Vagina (tissue), 2 donors: ENCODE data around the gene OTOF. TPM values are rescaled to one million over a fixed set of nuclear protein-coding genes. Genes with fewer than 3 reads are reported as not detected.

Source experiments
- DNase-seq, 2 donors: peaks; one replicate each; pipeline ENCODE4 v3.0.0-alpha.2; 2017; ENCODE audit errors: extremely low spot score in 2 of 2
- H3K27ac ChIP-seq: fragments of 200-600 bp; sonication (generic); one replicate; pipeline ENCODE4 v1.5.1; 2019
- H3K27me3 ChIP-seq: fragments of 200-600 bp; sonication (generic); one replicate; pipeline ENCODE4 v1.5.1; 2019
- H3K36me3 ChIP-seq, 2 donors: fragments of 200-600 bp; sonication (generic); one replicate each; pipeline ENCODE4 v1.5.1; 2017 to 2019
- H3K4me1 ChIP-seq: fragments of 200-600 bp; sonication (generic); one replicate; pipeline ENCODE4 v1.5.1; 2019
- H3K4me3 ChIP-seq, 2 donors: fragments of 200-600 bp; sonication (generic); 1 replicate in 1 of 2; 2 replicates in 1 of 2; pipeline ENCODE4 v1.5.1; 2016 to 2019
- H3K9me3 ChIP-seq: fragments of 200-600 bp; sonication (generic); one replicate; pipeline ENCODE4 v1.5.1; 2019
- POLR2A ChIP-seq, 2 donors: fragments of 450-650 bp; IDR thresholded peaks; one replicate each; pipeline ENCODE4 v1.6.1; 2017; ENCODE audit warnings: antibody characterized with exemption in 2 of 2, mild to moderate bottlenecking in 2 of 2, moderate library complexity in 2 of 2
- POLR2AphosphoS5 ChIP-seq, 2 donors: sonication (generic); formaldehyde crosslinking; IDR thresholded peaks; one replicate each; pipeline ENCODE4 v1.9.0; 2017; ENCODE audit warnings: antibody characterized with exemption in 2 of 2, mild to moderate bottlenecking in 2 of 2, low read depth in 1 of 2; ENCODE audit not compliant: insufficient read depth in 1 of 2
- intact Hi-C: fragments of 100-400 bp; cut with DNase I; formaldehyde crosslinking; loops from one replicate; pipeline ENCODE4 v1.15.1; 2023
- total RNA-seq: library from RNA; depleted of rRNA; stranded (reverse); fragments of >200 nt; gene quantifications from one replicate; pipeline ENCODE4 v1.2.3, GENCODE V29; 2016
- TF ChIP-seq, protein P1 (sequence below), 3 experiments: fragments of 450-650 bp in 2 of 3; fragments of 200-600 bp in 1 of 3; sonication (generic) in 1 of 3; IDR thresholded peaks; one replicate each; pipeline ENCODE4 v1.5.1; 2017 to 2019; ENCODE audit warnings: antibody characterized with exemption in 3 of 3, mild to moderate bottlenecking in 2 of 3, moderate library complexity in 2 of 3

OTOF gene
- total RNA-seq, 1 donor from 2014 or later = 0.49 TPM

DNA sequence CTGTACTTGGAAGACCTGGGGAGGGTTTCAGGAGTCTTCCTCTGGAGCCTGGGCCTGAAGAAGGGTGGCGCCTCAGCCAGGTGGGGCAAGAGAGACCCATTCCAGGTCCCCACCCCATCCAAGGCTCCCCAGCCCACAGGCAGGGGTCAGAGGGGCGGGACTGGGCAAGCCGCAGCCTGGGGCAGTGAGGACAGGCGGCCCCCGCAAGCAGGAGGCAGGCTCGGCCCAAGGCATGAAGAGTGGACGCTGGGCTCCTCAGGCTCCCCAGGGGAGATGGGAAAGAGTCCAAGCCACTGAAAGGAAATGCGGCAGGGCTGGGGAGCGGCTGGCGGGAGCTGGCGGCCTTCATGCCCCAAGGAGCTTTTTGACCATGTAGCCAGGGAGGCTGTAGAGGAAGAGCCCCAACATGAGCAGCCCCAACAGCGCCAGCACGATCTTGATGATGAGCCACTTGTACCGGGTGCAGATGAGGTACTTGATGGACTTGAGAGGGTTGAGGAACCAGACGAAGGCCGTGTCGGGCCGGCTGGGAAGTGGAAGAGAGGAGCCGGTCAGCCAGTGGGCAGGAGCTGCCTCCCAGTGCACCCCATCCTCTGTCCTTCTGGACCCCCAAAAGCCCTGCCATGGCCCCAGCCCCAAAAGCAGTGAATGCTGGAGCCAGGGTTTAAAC, 20.1 kb downstream of the OTOF start:
- Histone ChIP-seq H3K4me1 (no peaks in the 10 kb centered on the region), H3K9me3 (no peaks in the 10 kb centered on the region), H3K27me3 (no peaks in the 10 kb centered on the region), H3K36me3 (no peaks in the 10 kb centered on the region), H3K27ac (no peak overlapping the region), H3K4me3 (no peak overlapping the region)
- intact Hi-C loops = no loop called here
- TF ChIP-seq POLR2A (IDR thresholded peaks at IDR 0.05) = no peak
- no peak for TF ChIP-seq POLR2AphosphoS5 (IDR thresholded peaks at IDR 0.05; ENCODE audit: insufficient read depth in 1 of 2, low read depth in 1 of 2)
- TF ChIP-seq, protein P1, sequence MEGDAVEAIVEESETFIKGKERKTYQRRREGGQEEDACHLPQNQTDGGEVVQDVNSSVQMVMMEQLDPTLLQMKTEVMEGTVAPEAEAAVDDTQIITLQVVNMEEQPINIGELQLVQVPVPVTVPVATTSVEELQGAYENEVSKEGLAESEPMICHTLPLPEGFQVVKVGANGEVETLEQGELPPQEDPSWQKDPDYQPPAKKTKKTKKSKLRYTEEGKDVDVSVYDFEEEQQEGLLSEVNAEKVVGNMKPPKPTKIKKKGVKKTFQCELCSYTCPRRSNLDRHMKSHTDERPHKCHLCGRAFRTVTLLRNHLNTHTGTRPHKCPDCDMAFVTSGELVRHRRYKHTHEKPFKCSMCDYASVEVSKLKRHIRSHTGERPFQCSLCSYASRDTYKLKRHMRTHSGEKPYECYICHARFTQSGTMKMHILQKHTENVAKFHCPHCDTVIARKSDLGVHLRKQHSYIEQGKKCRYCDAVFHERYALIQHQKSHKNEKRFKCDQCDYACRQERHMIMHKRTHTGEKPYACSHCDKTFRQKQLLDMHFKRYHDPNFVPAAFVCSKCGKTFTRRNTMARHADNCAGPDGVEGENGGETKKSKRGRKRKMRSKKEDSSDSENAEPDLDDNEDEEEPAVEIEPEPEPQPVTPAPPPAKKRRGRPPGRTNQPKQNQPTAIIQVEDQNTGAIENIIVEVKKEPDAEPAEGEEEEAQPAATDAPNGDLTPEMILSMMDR (IDR thresholded peaks at IDR 0.05) = no peak
- DNase-seq = no peak

DNA sequence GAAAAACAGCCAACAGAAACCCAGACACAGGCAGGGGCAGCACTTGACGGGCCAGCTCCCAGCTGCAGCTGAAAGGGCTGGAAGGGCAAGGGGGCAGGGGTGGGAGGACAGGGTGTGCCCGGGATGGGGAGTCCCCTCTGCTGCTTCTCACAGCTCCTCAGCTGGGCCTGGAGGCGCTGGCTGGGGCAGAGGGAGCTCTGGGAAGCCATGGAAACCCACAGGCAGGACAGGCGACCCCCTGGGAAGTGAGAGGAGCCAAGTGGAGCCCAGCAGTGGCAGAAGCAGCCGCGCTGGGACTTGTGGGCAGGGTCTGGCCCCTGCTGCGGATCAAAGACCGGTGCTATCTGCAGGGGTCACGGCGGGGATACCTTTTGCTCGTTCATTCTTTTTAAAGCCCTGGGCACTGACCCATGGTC, 20.7 kb downstream of the OTOF start:
- Histone ChIP-seq H3K4me3 (no peak overlapping the region), H3K9me3 (no peaks in the 10 kb centered on the region), H3K4me1 (no peaks in the 10 kb centered on the region), H3K36me3 (no peaks in the 10 kb centered on the region), H3K27ac (no peak overlapping the region), H3K27me3 (no peaks in the 10 kb centered on the region)
- TF ChIP-seq, protein P1 (IDR thresholded peaks at IDR 0.05) = no peak
- TF ChIP-seq POLR2A (IDR thresholded peaks at IDR 0.05) = no peak
- no peak for TF ChIP-seq POLR2AphosphoS5 (IDR thresholded peaks at IDR 0.05; ENCODE audit: insufficient read depth in 1 of 2, low read depth in 1 of 2)
- no peak for DNase-seq
- intact Hi-C loops = no loop called here

DNA sequence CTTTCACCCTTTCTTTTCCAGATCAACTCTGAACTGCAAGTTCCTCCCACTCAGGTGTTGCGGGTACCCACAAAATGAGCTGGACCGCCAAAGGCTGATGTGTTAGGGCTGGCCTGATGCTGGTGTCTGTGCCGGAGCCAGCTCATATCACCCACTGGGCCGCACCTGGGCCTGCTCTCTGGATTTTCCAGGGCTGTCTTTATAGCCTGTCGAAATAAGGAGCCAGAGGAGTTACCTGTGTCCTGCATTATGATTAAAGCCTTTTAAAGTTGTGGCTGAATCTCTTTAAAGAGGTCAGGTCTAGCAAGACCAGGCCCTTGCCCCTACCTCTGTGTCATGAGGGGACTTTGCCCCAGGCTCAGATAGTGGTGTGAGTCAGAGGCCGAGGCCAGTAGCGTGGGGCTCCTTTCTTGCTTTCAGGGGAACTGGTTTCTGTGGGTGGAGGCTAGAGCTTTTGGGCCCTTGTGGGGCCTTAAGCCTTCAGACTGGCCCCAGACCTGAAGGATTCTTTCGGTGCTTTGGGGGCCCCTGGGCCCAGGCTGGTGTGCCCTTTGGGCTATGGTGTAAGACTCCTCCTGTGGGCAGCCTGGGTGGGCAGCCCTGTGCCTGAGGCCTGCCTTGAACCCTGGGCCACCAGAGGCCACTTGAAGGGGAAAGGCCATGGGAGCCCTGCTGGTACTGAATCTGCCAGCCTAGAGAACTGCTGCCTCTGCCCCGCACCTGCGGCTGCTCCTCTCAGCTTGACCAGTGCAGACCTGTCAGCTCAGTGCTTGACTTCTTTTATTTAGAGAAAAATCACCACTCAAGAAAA, 21.3 kb downstream of the OTOF start:
- H3K27ac ChIP-seq = no peak overlapping the region
- H3K4me1 ChIP-seq = no peaks in the 10 kb centered on the region
- DNase-seq = peak in 1 of 2 donors; percentile 70
- H3K27me3 ChIP-seq = no peaks in the 10 kb centered on the region
- no peaks in the 10 kb centered on the region for H3K36me3 ChIP-seq
- H3K9me3 ChIP-seq = no peaks in the 10 kb centered on the region
- H3K4me3 ChIP-seq = no peak overlapping the region
- intact Hi-C loops = no loop called here
- TF ChIP-seq POLR2A (IDR thresholded peaks at IDR 0.05) = no peak
- TF ChIP-seq, protein P1 (IDR thresholded peaks at IDR 0.05) = no peak
- TF ChIP-seq POLR2AphosphoS5 (IDR thresholded peaks at IDR 0.05; ENCODE audit: insufficient read depth in 1 of 2, low read depth in 1 of 2) = no peak

DNA sequence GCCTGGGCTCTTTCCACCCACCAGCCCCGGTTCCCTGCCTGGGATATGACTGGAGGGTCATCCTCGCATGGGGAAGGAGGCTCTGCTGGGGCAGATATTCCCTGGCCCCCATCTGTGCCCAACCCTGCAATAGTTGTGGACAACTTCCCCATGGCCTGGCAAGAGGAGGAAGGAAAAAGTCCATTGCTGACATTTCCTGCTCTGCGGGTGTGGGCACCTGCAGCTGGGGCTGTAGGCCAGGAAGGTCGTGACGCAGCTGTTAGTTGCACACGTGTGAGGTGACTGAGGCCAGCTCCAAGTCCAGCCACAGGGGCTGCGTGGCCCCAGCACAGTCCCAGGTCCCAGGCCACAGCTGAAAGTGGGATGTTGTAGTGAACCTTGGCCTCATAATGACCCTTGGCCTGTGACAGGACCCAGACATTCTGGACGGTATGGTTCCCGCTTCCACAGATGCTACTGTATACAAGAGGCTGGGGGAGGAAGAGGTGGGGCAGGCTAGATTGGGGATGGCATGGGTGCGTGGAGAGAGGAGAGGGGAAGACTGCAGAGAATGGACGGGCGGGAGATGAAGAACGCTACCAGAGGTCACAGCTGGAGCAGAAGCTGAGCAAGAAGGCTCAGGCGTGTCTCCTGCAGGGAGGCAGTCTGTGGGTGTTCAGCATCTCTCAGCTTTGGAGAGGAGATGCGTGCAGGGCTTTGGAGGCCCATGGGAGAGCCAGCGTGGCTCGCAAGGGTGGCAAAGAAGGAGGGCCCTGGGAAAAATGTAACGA, 22.1 kb downstream of the OTOF start:
- H3K36me3 ChIP-seq = no peaks in the 10 kb centered on the region
- intact Hi-C loops = no loop called here
- no peaks in the 10 kb centered on the region for H3K27me3 ChIP-seq
- no peak overlapping the region for H3K27ac ChIP-seq
- H3K9me3 ChIP-seq = no peaks in the 10 kb centered on the region
- no peak overlapping the region for H3K4me3 ChIP-seq
- TF ChIP-seq POLR2AphosphoS5 (IDR thresholded peaks at IDR 0.05; ENCODE audit: insufficient read depth in 1 of 2, low read depth in 1 of 2) (peak in 1 of 2 donors; percentile 34), POLR2A (IDR thresholded peaks at IDR 0.05) (no peak)
- TF ChIP-seq, protein P1 (IDR thresholded peaks at IDR 0.05) = no peak
- no peaks in the 10 kb centered on the region for H3K4me1 ChIP-seq
- DNase-seq = peak in 1 of 2 donors; percentile 91
